K562 (cell line): ENCODE measurements around the gene MRAP2. TPM values are rescaled to one million over a fixed set of nuclear protein-coding genes. Genes with fewer than 3 reads are reported as not detected.

Experiments used
- BRD4 ChIP-seq: fragments of 200-600 bp; sonication (generic); IDR thresholded peaks from 2 replicates; pipeline ENCODE4 v1.6.1; 2017; ENCODE audit warnings: inconsistent platforms
- CBX1 ChIP-seq: sonication (generic); IDR thresholded peaks from 2 replicates; pipeline ENCODE4 v1.6.1; 2016; ENCODE audit warnings: antibody characterized with exemption, low read depth, mild to moderate bottlenecking
- COPS2 ChIP-seq: fragments of 450-650 bp; conservative IDR thresholded peaks from 2 replicates; pipeline ENCODE4 v1.6.1; 2016; ENCODE audit warnings: mild to moderate bottlenecking, moderate library complexity
- CTBP1 ChIP-seq: fragments of 450-650 bp; IDR thresholded peaks from 2 replicates; pipeline ENCODE4 v1.6.1; 2016; ENCODE audit warnings: borderline replicate concordance
- CXXC5 ChIP-seq: fragments of 250-450 bp; sonication (Bioruptor Pico); IDR thresholded peaks from 2 replicates; pipeline ENCODE4 v1.8.0; 2022; ENCODE audit warnings: inconsistent platforms, mild to moderate bottlenecking, moderate library complexity
- DNMT1 ChIP-seq: fragments of 450-650 bp; IDR thresholded peaks from 2 replicates; pipeline ENCODE4 v1.6.1; 2016; ENCODE audit warnings: antibody characterized with exemption, mild to moderate bottlenecking
- EWSR1 ChIP-seq: fragments of 450-650 bp; IDR thresholded peaks from 2 replicates; pipeline ENCODE4 v1.6.1; 2018; ENCODE audit warnings: borderline replicate concordance, mild to moderate bottlenecking, low read depth, moderate library complexity; ENCODE audit not compliant: partially characterized antibody
- EZH2 ChIP-seq: IDR thresholded peaks from 2 replicates; pipeline ENCODE4 v1.6.1; 2012; ENCODE audit warnings: low read depth, mild to moderate bottlenecking, inconsistent platforms, low read length, borderline replicate concordance
- KDM4B ChIP-seq, 2 experiments: fragments of 450-650 bp in 1 of 2; sonication (generic) in 1 of 2; IDR thresholded peaks; 2 replicates each; pipeline ENCODE4 v1.6.1; 2016 to 2017; ENCODE audit warnings: borderline replicate concordance in 2 of 2, antibody characterized with exemption in 1 of 2, low read depth in 1 of 2, mild to moderate bottlenecking in 1 of 2
- MYBL2 ChIP-seq, 2 experiments: fragments of 450-650 bp in 1 of 2; sonication (generic) in 1 of 2; formaldehyde crosslinking in 1 of 2; IDR thresholded peaks; 2 replicates each; pipeline versions ENCODE4 v1.6.1 to v1.8.1; 2017 to 2022; ENCODE audit warnings: borderline replicate concordance in 1 of 2, inconsistent platforms in 1 of 2, low read depth in 1 of 2, mild to moderate bottlenecking in 1 of 2, missing genetic modification reagents in 1 of 2, moderate library complexity in 1 of 2
- NCOA2 ChIP-seq, 2 experiments: fragments of 450-650 bp; IDR thresholded peaks; 2 replicates each; pipeline ENCODE4 v1.6.1; 2018; ENCODE audit warnings: mild to moderate bottlenecking in 2 of 2, moderate library complexity in 1 of 2; ENCODE audit not compliant: partially characterized antibody in 2 of 2
- NCOR1 ChIP-seq: fragments of 450-650 bp; IDR thresholded peaks from 2 replicates; pipeline ENCODE4 v1.6.1; 2016; ENCODE audit warnings: mild to moderate bottlenecking, moderate library complexity
- POLR2A ChIP-seq: fragments of 450-650 bp; conservative IDR thresholded peaks from 2 replicates; pipeline ENCODE4 v1.6.1; 2016
- RBM14 ChIP-seq: fragments of 200-400 bp; formaldehyde crosslinking; IDR thresholded peaks from 2 replicates; pipeline ENCODE4 v1.6.1; 2018; ENCODE audit warnings: low read depth, mild to moderate bottlenecking, low read length, moderate library complexity, borderline replicate concordance; ENCODE audit not compliant: insufficient read depth
- SIN3B ChIP-seq: fragments of 450-650 bp; IDR thresholded peaks from 2 replicates; pipeline ENCODE4 v1.6.1; 2017; ENCODE audit warnings: low read depth, mild to moderate bottlenecking, moderate library complexity
- TEAD4 ChIP-seq, 2 experiments: sonication (generic) in 1 of 2; formaldehyde crosslinking in 1 of 2; IDR thresholded peaks; 2 replicates each; pipeline versions ENCODE4 v1.6.1 to v1.8.0; 2012 to 2022; ENCODE audit warnings: borderline replicate concordance in 1 of 2, inconsistent platforms in 1 of 2, low read length in 1 of 2, mild to moderate bottlenecking in 1 of 2, missing genetic modification reagents in 1 of 2
- ZNF140 ChIP-seq: fragments of 250-450 bp; sonication (Bioruptor Pico); IDR thresholded peaks from 2 replicates; pipeline ENCODE4 v1.8.0; 2021; ENCODE audit warnings: moderate library complexity, mild to moderate bottlenecking, inconsistent platforms
- ZNF507 ChIP-seq: conservative IDR thresholded peaks from 2 replicates; pipeline ENCODE4 v1.6.1; 2017; ENCODE audit warnings: missing genetic modification characterization, missing compliant biosample characterization
- ZNF778 ChIP-seq: fragments of 450-650 bp; formaldehyde crosslinking; IDR thresholded peaks from 2 replicates; pipeline ENCODE4 v1.4.0; 2020; ENCODE audit warnings: mild to moderate bottlenecking, moderate library complexity
- ZNF785 ChIP-seq: fragments of 250-450 bp; sonication (Bioruptor Pico); IDR thresholded peaks from 2 replicates; pipeline ENCODE4 v1.4.0; 2020; ENCODE audit warnings: mild to moderate bottlenecking
- polyA plus RNA-seq, 8 experiments: library from polyadenylated mRNA; depleted of rRNA in 4 of 8; stranded (reverse) in 5 of 8; unstranded in 3 of 8; fragments of >200 nt; fragmentation: Nextera tagmentation in 2 of 8; fragmentation: Illumina TruSeq in 1 of 8; extraction: Ambion mirVana in 2 of 8; extraction: Trizol in 1 of 8; gene quantifications; 2 replicates each; pipeline versions ENCODE4 v1.2.1 to v1.2.3, GENCODE V29; 2011 to 2014; ENCODE audit warnings: inconsistent platforms in 1 of 8, missing spikeins in 1 of 8
- total RNA-seq, 7 experiments: library from RNA; depleted of rRNA in 6 of 7; stranded (reverse); fragments of >200 nt in 6 of 7; fragmentation: Illumina TruSeq in 2 of 7; extraction: Trizol in 2 of 7; gene quantifications; 2 replicates each; pipeline versions ENCODE4 v1.2.1 to v1.2.3, GENCODE V29; 2011 to 2021; ENCODE audit warnings: low replicate concordance in 1 of 7
- TF ChIP-seq, protein P1 (sequence below): sonication (generic); formaldehyde crosslinking; IDR thresholded peaks from 2 replicates; pipeline ENCODE4 v1.8.0; 2022; ENCODE audit warnings: mild to moderate bottlenecking, missing genetic modification reagents
- TF ChIP-seq, protein P2 (sequence below): sonication (generic); formaldehyde crosslinking; IDR thresholded peaks from 2 replicates; pipeline ENCODE4 v1.8.0; 2023; ENCODE audit warnings: missing genetic modification reagents, mild to moderate bottlenecking, borderline replicate concordance
- TF ChIP-seq, protein P3 (sequence below): sonication (generic); formaldehyde crosslinking; IDR thresholded peaks from 2 replicates; pipeline ENCODE4 v1.8.1; 2022; ENCODE audit warnings: missing genetic modification reagents

MRAP2 gene
- total and polyA plus RNA-seq, 9 of the 15 experiments (the other 6 are each of a cell fraction or from before 2014, with no cell fraction given): 5.9 to 38.9 (median 9.3) TPM

DNA sequence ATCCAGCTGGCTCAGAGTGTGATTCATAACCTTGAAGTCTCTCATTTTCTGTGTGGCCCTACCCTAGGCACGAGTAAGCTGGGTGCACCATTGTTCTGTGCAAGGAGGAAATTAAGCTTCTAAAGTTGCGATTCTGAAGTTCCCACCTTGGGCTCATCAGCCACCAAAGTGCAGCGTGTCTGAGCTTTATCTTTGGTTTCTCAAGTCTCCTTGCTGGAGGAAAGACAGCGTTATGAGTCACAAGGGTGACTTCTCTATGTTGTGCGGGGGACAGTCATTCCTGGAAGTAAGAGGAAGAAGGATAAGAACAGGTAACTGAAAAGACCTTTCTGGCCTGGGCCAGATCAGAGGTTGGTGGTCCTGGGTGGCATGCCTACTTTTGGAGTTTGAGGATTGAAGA, 16.8 kb downstream of the MRAP2 start (continued):
- no peak for TF ChIP-seq SIN3B
- TF ChIP-seq ZNF507 (tag): no peak
- TF ChIP-seq EWSR1: no peak
- TF ChIP-seq, protein P1, sequence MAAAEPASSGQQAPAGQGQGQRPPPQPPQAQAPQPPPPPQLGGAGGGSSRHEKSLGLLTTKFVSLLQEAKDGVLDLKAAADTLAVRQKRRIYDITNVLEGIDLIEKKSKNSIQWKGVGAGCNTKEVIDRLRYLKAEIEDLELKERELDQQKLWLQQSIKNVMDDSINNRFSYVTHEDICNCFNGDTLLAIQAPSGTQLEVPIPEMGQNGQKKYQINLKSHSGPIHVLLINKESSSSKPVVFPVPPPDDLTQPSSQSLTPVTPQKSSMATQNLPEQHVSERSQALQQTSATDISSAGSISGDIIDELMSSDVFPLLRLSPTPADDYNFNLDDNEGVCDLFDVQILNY (CRISPR knock-in tag): no peak
- peak; percentile 81; the same call in 1 of the 2 replicates for TF ChIP-seq CTBP1
- TF ChIP-seq TEAD4 (IDR thresholded peaks at IDR 0.05; ENCODE audit: low read length): peak; percentile 60; the same call in 1 of the 2 replicates
- TF ChIP-seq TEAD4 (CRISPR knock-in tag; IDR thresholded peaks at IDR 0.05; ENCODE audit: borderline replicate concordance): no peak
- no peak for TF ChIP-seq KDM4B (IDR thresholded peaks at IDR 0.05; ENCODE audit: borderline replicate concordance in 2 of 2, low read depth in 1 of 2)
- no peak for TF ChIP-seq POLR2A
- TF ChIP-seq, protein P2, sequence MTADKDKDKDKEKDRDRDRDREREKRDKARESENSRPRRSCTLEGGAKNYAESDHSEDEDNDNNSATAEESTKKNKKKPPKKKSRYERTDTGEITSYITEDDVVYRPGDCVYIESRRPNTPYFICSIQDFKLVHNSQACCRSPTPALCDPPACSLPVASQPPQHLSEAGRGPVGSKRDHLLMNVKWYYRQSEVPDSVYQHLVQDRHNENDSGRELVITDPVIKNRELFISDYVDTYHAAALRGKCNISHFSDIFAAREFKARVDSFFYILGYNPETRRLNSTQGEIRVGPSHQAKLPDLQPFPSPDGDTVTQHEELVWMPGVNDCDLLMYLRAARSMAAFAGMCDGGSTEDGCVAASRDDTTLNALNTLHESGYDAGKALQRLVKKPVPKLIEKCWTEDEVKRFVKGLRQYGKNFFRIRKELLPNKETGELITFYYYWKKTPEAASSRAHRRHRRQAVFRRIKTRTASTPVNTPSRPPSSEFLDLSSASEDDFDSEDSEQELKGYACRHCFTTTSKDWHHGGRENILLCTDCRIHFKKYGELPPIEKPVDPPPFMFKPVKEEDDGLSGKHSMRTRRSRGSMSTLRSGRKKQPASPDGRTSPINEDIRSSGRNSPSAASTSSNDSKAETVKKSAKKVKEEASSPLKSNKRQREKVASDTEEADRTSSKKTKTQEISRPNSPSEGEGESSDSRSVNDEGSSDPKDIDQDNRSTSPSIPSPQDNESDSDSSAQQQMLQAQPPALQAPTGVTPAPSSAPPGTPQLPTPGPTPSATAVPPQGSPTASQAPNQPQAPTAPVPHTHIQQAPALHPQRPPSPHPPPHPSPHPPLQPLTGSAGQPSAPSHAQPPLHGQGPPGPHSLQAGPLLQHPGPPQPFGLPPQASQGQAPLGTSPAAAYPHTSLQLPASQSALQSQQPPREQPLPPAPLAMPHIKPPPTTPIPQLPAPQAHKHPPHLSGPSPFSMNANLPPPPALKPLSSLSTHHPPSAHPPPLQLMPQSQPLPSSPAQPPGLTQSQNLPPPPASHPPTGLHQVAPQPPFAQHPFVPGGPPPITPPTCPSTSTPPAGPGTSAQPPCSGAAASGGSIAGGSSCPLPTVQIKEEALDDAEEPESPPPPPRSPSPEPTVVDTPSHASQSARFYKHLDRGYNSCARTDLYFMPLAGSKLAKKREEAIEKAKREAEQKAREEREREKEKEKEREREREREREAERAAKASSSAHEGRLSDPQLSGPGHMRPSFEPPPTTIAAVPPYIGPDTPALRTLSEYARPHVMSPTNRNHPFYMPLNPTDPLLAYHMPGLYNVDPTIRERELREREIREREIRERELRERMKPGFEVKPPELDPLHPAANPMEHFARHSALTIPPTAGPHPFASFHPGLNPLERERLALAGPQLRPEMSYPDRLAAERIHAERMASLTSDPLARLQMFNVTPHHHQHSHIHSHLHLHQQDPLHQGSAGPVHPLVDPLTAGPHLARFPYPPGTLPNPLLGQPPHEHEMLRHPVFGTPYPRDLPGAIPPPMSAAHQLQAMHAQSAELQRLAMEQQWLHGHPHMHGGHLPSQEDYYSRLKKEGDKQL: no peak
- TF ChIP-seq RBM14: no peak
- no peak for TF ChIP-seq MYBL2 (IDR thresholded peaks at IDR 0.05; ENCODE audit: low read depth)
- no peak for TF ChIP-seq MYBL2 (CRISPR knock-in tag; IDR thresholded peaks at IDR 0.05; ENCODE audit: borderline replicate concordance)
- no peak for TF ChIP-seq NCOR1
- no peak for TF ChIP-seq COPS2
- TF ChIP-seq CBX1: no peak
- TF ChIP-seq ZNF785 (CRISPR knock-in tag): no peak
- TF ChIP-seq, protein P3, sequence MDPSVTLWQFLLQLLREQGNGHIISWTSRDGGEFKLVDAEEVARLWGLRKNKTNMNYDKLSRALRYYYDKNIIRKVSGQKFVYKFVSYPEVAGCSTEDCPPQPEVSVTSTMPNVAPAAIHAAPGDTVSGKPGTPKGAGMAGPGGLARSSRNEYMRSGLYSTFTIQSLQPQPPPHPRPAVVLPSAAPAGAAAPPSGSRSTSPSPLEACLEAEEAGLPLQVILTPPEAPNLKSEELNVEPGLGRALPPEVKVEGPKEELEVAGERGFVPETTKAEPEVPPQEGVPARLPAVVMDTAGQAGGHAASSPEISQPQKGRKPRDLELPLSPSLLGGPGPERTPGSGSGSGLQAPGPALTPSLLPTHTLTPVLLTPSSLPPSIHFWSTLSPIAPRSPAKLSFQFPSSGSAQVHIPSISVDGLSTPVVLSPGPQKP: no peak
- TF ChIP-seq NCOA2 (IDR thresholded peaks at IDR 0.05; ENCODE audit: partially characterized antibody in 2 of 2): no peak
- peak; percentile 55 for TF ChIP-seq CXXC5 (CRISPR knock-in tag)
- TF ChIP-seq EZH2: no peak
- no peak for TF ChIP-seq BRD4
- TF ChIP-seq ZNF778: no peak
- no peak for TF ChIP-seq ZNF140 (CRISPR knock-in tag)
- no peak for TF ChIP-seq DNMT1
